ENCODE results near the gene ZCCHC3.
"Not testable (repeated sequence)": the region's sequence is repeated elsewhere in the genome, so short reads cannot be mapped to it uniquely, and the experiment has no call there.

The ZCCHC3 gene, protein sequence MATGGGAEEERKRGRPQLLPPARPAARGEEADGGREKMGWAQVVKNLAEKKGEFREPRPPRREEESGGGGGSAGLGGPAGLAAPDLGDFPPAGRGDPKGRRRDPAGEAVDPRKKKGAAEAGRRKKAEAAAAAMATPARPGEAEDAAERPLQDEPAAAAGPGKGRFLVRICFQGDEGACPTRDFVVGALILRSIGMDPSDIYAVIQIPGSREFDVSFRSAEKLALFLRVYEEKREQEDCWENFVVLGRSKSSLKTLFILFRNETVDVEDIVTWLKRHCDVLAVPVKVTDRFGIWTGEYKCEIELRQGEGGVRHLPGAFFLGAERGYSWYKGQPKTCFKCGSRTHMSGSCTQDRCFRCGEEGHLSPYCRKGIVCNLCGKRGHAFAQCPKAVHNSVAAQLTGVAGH

DNA sequence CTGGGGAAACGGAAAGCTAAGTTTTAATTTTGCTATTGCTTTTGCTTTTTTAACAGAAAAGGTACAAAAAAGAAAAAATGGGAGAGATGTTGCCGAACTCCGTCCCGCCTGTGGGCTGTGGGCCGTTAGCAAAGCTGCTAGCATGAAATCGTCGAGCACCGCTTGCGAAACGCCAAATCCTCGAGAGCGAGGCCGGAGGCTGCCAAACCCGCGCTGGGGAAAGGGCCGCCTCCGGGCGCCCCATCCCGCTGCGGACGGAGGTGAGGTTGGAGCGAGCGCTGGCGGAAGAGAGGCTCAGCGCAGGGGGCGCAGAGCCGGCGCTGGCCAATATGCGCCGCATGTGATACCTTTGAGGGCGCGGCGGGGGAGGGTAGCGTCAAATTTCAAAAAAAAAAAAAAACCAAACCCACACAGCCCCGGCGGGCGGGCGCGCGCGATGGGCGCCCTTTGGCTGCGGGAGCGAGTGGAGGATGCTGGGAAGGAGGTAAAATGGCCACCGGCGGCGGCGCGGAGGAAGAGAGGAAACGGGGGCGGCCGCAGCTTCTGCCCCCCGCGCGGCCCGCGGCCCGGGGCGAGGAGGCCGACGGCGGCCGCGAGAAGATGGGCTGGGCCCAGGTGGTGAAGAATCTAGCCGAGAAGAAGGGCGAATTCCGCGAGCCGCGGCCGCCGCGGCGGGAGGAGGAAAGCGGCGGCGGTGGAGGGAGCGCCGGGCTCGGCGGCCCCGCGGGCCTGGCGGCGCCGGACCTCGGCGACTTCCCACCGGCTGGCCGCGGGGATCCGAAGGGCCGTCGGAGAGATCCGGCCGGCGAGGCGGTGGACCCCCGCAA, at the start of gene ZCCHC3:
Gene ZCCHC3 (plus strand): TSS at position 473 of the 827 bp plus-strand sequence. CDS start 17 bp downstream, at position 490.
- peak; percentile 90 for DNase-seq (ENCODE audit: low spot score)

DNA sequence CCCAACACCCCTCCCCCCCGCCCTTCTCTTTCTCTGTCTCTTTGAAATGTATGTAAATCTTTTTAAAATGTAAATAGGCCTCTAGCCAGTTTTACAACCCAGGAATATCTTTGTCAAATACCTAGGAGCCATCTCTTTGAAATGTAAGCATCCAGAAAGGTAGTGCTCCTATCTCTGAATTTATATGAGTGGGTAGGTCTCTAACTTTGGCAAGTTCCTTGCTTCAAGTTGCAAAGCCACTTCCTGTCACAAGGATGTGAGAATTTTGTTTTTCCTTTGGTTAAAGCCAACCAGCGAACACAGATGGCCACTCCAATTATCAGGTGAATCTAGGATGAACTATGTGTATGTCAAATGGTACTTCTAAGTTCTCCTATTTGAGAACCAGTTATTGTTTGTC, 46.0 kb upstream of the ZCCHC3 start:
- no peak for DNase-seq (ENCODE audit: low spot score)

DNA sequence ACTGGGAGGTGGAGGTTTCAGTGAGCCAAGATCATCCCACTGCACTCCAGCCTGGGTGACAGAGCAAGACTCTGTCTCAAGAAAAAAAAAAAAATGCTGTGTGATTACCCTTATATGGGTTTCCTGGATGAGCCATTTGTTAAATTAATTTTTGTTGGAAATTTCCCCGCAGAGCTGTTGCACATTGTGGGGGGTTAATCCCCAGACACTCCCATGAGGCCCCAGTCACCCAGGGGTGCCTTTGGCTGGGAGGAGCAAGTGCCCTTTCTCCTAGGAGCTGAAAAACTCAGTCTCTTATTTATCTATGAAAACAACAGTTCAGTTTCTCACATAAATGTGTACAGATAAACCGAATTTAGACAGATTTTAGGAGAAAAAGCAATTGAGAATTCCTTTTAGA, 44.6 kb upstream of the ZCCHC3 start:
- DNase-seq (ENCODE audit: low spot score), result no peak

GRCh38 chr20:253447-253846, 43.9 kb upstream of the ZCCHC3 start:
- DNase-seq (ENCODE audit: low spot score), result not testable (repeated sequence)

DNA sequence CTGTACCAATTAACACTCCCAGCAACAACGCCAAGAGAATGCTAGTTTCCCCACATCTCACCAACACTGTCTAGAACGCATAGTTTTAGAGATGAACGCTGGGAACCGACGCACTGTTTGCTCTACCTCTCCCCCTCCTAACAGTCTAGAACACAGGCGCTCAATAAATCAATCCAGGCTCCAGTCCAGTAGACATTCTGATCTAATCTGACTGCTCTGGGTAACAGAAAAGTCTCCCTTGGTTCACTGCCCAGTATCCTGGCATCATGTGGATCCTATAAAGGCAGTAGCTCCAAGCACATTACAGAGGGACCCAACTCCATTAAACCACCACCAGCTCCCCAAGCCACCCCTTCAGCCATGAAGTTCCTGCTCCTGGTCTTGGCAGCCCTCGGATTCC, 40.0 kb upstream of the ZCCHC3 start, which contains the start of gene DEFB132:
Gene DEFB132 (plus strand): TSS at position 306 of the 400 bp plus-strand sequence. CDS start 55 bp downstream, at position 361.
- DNase-seq (ENCODE audit: low spot score), result no peak

DNA sequence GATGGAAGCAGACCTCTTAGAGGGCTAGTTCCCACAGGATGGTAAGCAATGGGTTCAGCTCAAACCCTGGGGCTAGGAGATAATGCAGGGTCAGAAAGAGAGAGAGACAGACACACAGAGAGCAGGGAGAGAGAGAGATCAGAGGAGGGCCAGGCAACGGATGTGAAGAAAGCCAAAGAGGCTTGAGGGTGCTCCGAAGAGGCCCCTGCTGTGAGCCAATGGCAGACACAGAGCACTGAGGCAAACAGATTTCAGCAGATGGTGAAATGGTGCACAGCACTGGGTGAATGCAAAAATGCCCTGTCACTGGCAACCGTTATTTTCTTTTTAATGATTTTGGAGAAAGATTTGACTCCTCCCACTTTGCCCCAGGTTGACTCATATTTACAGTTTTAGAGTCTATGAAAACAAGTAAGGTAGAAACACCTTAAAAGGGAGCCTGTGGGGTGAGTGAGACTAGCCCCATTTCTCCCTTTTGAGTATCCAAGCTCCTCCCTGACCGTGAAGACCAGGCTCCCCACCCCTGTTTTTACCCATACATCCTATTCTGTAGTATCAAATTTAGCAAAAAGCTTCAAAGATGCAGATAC, 39.0 kb upstream of the ZCCHC3 start:
- no peak for DNase-seq (ENCODE audit: low spot score)

DNA sequence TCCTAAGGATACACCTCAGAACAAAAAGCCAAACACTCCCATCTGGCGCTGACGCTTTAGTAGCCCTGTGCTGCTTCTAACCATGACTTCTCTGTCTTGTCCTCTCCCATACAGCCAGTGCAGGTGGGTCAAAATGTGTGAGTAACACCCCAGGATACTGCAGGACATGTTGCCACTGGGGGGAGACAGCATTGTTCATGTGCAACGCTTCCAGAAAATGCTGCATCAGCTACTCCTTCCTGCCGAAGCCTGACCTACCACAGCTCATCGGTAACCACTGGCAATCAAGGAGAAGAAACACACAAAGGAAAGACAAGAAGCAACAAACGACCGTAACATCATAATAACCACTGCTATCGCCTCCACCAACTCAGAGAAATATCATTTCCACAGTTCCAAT, 38.4 kb upstream of the ZCCHC3 start:
- peak; percentile 33 for DNase-seq (ENCODE audit: low spot score)

DNA sequence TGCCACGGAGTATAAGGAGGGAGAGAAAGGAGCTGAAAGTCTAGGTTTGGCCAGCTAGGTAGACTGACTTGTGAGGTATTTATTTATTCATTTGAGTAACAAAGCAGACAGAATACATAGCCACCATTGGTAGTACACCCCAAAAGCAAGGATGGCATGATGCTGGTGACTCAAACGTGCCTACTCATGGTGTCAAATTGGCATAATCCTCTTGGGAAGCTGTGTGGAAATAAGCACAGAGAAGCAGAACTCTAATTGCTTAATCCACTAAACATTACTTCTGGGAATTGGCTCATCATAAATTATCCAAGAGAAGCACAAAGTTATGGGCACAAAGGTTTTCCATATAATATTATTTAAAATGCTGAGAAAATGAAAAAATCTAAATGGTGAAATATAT, 37.4 kb upstream of the ZCCHC3 start:
- no peak for DNase-seq (ENCODE audit: low spot score)

DNA sequence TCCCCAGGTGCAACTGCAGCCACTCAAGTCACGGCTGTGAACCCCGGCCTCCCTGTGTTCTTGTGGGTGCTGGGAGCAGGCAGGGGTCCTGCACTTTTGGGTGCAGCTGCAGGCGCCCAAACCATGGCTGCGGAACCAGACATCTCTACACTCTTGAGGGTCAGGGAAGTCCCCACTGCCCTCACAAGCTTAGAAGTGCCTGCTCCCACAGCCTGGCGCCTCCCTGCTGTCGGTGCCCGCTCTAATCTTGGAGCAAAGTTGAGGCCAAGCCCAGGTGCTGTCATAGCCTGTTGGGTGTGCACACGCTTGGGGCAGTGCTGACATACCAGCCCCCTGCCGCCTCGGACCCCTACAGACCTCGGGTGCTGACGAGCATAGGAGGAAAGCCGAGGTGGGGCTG, 33.7 kb upstream of the ZCCHC3 start:
- DNase-seq (ENCODE audit: low spot score), result no peak

DNA sequence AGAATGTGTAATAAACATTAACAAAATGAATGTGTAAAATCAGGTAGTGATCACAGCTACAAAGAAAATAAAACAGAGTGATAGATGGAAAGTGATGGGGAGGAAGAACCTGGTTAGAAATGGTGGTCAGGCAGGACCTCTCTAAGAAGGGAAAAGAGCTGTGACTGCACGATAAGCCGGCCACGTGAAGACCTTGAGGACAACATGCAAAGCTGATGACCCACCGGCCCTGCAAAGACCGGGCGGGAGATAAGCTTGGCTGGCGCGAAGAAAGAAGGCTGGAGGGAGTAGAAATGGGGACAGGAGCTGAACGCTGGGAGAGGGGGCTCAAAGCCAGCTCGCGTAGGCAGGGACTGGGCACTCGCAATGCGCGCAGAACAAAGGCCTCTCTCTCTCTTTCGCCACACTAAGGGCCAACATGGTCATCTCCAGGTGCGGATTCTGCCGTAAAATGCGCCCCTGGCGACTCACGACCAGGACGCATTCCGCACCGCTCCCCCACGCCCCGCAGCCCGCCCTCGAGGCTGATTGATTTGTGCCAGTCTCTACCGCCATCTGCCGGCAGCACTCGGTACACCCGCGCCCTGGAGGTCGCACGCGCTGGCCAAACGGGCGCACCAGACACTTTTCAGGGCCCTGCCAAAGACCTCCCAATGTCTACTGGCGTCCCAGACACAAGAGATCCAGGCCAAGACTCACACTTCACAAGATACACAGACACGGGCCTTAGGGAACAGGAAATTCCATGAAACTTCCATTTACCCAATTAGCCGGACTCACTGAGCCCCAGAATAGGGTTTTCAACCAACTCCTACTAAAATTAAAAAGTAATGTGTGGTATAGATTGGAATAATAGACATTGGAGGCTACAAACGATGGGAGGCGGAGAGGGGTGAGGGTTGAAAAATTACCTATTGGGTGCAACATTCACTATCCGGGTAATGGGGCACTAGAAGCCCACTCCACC, 30.5 kb upstream of the ZCCHC3 start:
- peak; percentile 91 for DNase-seq (ENCODE audit: low spot score)

DNA sequence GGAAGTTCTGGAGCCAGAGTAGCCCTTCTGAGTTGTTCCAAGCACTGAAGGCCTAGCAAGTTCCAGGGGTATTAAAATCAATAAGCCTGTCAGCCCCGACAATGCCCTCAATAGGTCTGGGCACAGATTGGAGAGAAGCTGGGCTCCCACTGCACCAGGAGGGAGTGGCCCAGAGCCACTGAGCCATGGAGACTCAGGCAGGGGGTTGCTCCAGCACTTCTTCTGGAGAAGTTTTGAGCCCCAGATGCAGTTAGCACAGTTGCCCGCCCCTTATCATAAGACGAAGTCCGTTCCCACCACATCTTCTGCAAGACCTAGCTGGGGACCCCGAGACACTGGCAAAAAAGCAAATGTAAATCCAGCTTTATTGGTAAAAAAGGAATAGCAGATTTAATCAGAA, 26.9 kb upstream of the ZCCHC3 start:
- no peak for DNase-seq (ENCODE audit: low spot score)

DNA sequence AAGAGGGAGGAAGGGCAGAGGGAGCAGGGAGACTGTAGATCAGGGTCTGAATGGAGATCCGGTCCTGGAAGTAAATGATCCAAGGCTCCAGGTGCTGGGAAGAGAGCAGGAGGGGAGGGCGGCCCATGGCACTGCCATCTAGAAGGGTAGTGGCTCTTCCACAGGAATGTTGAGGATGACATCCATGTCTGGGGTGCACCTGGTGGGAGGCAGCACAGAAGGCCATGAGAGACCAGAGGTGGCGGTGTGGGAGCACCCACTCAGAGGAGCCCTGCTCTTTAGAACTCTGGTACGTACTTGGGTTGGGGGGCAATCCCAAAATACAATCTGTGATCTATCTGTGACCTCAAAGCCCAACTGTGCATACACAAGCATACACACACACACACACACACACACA, 26.3 kb upstream of the ZCCHC3 start:
- no peak for DNase-seq (ENCODE audit: low spot score)

DNA sequence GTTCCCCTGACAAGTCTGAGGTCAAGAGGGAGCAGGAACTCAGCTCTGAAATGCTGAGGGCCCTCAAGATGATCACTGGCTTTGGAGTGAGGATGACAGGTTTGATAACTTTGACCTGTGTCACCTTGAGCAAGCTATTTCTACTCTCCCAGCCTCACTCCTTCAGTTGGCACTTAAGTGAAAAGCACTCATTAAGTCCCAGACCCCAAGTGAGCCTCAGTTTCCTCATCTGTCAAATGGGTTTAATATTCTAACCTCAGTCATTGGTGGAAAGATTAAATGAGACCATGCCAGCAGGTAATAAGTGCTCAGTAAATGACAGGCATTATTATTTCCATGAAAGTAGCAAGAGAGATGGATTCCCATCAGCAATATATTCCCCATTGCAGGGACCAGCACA, 25.8 kb upstream of the ZCCHC3 start:
- DNase-seq (ENCODE audit: low spot score), result no peak

GRCh38 chr20:272718-273117, 24.7 kb upstream of the ZCCHC3 start:
- DNase-seq (ENCODE audit: low spot score), result no peak

- DNase-seq (ENCODE audit: low spot score), result no peak
Observed at GRCh38 chr20:273884-274283, 23.5 kb upstream of the ZCCHC3 start.

DNA sequence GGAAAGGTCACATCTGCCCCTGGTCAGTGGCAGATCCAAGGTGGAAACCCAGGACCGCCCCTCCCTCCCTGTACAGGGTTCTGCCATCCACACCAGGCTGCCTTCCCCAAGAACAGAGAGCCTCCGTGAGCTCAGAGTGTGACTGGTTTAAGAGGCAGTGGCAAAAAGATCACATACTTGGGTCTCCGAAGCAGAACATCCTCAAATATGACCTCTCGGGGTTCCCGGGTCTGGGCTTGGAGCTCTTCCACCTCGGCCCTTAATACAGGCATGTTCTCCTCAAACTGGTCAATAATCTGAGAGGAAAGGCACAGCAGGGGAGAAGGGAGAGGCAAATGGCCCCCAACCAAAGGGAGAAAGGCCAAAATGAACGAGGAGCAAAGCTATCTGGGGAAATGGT, 21.6 kb upstream of the ZCCHC3 start:
- DNase-seq (ENCODE audit: low spot score), result no peak

- DNase-seq (ENCODE audit: low spot score), result no peak
Observed at GRCh38 chr20:276620-277495, 20.5 kb upstream of the ZCCHC3 start.

GRCh38 chr20:277496-277781, 19.9 kb upstream of the ZCCHC3 start:
- DNase-seq (ENCODE audit: low spot score), result no peak

DNA sequence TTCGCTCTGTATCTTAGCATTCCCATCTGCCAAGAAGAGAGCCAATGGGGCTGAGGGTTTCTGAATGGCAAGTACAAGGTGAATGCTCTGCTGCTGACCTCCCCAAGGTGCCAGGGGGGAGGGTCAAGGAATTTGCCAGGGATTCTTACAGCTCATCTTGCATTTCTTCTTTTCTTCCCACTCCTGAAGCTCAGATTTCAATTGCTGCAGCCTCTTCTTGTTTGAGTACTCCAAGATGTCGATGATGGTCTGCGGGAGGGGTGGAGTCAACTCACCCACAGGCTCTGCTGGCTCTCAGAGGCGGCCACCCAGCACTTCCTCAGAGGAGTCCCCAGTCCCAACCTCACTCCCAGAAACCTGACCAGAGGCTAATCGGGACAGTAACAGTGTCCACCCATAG, 19.2 kb upstream of the ZCCHC3 start:
- no peak for DNase-seq (ENCODE audit: low spot score)

- no peak for DNase-seq (ENCODE audit: low spot score)
Observed at GRCh38 chr20:278607-279571, 18.5 kb upstream of the ZCCHC3 start.

Data from AG08396 (cell line).